GM18511 (cell line): ENCODE data around the gene LRFN4.

Experiments used
- ATAC-seq: cut with Tn5 transposase; IDR thresholded peaks from one replicate; pipeline ENCODE4 v1.9.1; 2021; ENCODE audit warnings: mild to moderate bottlenecking, moderate library complexity; ENCODE audit not compliant: unreplicated experiment

LRFN4 gene

GRCh38 chr11:66858186-66858938 is 1.5 kb downstream of the LRFN4 start:
- no peak for ATAC-seq

GRCh38 chr11:66858939-66859685 is 2.2 kb downstream of the LRFN4 start:
- no peak for ATAC-seq

- ATAC-seq = no peak
Measured at GRCh38 chr11:66859686-66860448, 3.0 kb downstream of the LRFN4 start.

- ATAC-seq = no peak
Measured at GRCh38 chr11:66860449-66860831, 3.6 kb downstream of the LRFN4 start.

GRCh38 chr11:66861038-66861773 is 4.3 kb downstream of the LRFN4 start:
- no peak for ATAC-seq

- ATAC-seq = no peak
Measured at GRCh38 chr11:66861774-66862558, 5.1 kb downstream of the LRFN4 start.

- no peak for ATAC-seq
Measured at GRCh38 chr11:66862559-66863037, 5.7 kb downstream of the LRFN4 start.

GRCh38 chr11:66863428-66864125 is 6.7 kb downstream of the LRFN4 start:
- no peak for ATAC-seq

- no peak for ATAC-seq
Measured at GRCh38 chr11:66864172-66864901, 7.5 kb downstream of the LRFN4 start.

GRCh38 chr11:66864924-66865697 is 8.2 kb downstream of the LRFN4 start:
- no peak for ATAC-seq

- ATAC-seq = no peak
Measured at GRCh38 chr11:66866007-66866406, 9.1 kb downstream of the LRFN4 start.

GRCh38 chr11:66866511-66866986 is 9.7 kb downstream of the LRFN4 start:
- no peak for ATAC-seq

- no peak for ATAC-seq
Measured at GRCh38 chr11:66867425-66868040, 10.7 kb downstream of the LRFN4 start.

GRCh38 chr11:66868082-66868725 is 11.3 kb downstream of the LRFN4 start:
- no peak for ATAC-seq

- ATAC-seq = peak; percentile 85
Measured at GRCh38 chr11:66868726-66869566, 12.1 kb downstream of the LRFN4 start.

GRCh38 chr11:66869567-66869870 is 12.7 kb downstream of the LRFN4 start:
- no peak for ATAC-seq
